GM12875 (cell line): Measurements from ENCODE around the gene SYTL5.

Experiments used
- H3K4me3 ChIP-seq: one replicate; pipeline ENCODE4 v1.5.1; 2011; ENCODE audit warnings: low read depth, low read length, control low read depth
- TF ChIP-seq, protein P1 (sequence below): IDR thresholded peaks from 2 replicates; pipeline ENCODE4 v1.5.1; 2011; ENCODE audit warnings: low read depth, mild to moderate bottlenecking, control low read depth, inconsistent platforms, low read length, moderate library complexity, borderline replicate concordance; ENCODE audit not compliant: insufficient read depth

SYTL5 gene

DNA sequence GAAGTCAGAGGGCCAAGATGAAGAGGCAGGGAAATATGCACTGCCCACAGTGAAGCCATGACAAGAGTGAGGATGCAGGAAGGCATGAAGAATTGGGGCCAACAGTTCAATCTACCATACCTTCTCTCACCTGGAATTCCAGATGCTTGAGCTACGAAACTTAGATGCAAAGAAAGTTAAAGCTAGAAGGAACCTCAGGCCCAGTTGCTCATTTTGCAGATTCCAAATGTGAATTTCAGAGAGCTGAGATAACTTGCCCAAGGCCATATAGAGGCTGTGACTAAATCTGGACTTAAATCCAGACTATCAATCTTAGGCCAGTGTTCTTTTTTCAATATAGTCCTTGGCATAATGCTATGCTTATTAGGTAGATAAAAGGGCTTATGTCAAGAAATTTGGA, 121.6 kb downstream of the SYTL5 start:
- TF ChIP-seq, protein P1, sequence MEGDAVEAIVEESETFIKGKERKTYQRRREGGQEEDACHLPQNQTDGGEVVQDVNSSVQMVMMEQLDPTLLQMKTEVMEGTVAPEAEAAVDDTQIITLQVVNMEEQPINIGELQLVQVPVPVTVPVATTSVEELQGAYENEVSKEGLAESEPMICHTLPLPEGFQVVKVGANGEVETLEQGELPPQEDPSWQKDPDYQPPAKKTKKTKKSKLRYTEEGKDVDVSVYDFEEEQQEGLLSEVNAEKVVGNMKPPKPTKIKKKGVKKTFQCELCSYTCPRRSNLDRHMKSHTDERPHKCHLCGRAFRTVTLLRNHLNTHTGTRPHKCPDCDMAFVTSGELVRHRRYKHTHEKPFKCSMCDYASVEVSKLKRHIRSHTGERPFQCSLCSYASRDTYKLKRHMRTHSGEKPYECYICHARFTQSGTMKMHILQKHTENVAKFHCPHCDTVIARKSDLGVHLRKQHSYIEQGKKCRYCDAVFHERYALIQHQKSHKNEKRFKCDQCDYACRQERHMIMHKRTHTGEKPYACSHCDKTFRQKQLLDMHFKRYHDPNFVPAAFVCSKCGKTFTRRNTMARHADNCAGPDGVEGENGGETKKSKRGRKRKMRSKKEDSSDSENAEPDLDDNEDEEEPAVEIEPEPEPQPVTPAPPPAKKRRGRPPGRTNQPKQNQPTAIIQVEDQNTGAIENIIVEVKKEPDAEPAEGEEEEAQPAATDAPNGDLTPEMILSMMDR, result no peak

DNA sequence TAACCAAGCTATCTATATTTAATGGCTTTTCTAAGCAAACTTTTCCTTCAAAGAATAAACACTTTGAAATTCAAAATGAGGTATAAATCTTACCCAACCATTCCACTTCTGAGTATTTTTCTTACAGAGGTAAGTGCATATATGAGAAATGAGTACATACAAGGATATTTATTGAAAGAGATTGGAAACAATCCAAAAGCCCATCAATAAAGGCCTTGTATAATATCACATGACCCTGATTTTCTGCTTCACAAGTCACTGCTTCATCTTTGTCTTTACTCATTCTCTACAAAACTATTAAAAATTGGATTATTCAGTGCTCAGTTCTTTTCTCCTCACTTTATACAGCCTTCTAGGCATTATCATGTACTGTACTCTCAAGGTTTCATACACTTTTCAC, 123.0 kb downstream of the SYTL5 start:
- no peak overlapping the region for H3K4me3 ChIP-seq
- TF ChIP-seq, protein P1, result no peak

More for the DNA sequence above, 121.6 kb downstream of the SYTL5 start:
- no peak overlapping the region for H3K4me3 ChIP-seq

DNA sequence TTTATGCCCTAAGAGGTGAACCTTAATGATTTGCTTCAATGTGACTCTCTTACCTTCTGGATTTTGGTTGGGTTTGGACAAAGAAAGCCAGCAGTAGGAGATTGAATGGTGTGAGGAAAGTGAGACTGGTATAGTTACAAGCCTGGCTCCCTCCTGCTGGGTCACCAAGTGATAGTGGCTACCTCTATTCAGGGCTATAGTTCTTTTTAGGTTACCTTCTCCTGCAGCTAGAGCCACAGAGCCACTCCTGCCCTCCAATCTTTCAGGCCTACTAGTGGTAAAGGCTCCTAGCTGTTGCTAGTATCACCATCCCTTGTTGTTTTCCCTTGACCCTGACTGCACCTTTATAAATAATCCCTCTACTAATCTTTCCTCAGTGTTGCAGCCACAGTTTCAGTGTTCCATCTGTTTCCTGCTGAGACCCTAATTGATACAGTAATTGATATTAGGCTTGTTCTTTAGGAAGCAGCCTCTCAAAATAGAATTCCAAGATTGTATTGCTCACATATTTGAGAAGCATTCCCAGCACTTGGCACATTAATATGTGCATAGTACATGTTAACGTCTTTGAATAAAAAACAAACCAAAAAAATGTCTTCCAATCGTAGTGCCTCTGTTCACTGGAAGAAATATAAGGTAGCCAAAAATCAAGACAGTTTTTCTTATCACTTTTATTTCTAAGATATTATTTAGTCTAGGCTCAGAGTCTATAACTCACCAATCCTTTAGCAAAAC, 132.0 kb downstream of the SYTL5 start:
- TF ChIP-seq, protein P1, result no peak
- no peak overlapping the region for H3K4me3 ChIP-seq

DNA sequence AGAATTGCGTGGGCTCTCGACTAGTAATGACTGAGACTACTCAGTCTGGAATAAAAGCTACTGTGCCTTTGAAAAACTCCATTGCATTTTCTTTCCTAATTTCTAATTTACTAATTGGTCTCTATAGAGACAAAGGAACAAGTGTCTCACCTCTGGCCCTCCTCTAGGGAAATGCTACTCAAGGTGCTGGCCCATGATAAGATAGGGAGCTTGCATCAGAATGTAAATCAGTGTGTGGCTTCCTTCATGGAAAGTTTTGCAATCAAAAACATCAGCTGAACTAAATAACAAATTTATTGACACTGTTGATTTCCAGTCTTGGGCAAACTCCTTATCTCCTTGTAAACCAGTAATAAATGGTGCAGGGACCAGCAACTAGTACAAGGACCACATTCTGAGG, 132.5 kb downstream of the SYTL5 start:
- TF ChIP-seq, protein P1, result no peak
- H3K4me3 ChIP-seq, result no peak overlapping the region

DNA sequence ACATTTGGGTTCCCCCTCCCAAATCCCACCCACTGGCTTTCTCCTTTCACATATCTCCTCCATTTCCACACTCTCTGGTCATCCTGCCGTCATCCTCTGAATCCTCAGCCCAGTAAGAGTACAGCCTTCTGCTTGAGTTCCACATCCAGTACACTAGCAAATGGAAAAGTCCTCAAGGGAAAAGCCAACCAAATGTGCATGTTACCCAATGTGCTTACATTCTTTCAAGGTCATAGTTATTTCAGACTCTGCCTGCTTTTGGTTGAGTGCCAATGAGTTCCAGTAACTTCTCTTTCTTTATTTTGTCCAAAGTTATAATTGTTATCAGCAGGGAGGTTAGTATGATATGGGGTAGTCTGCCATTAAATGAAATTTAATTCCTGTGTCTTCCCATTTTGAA, 136.3 kb downstream of the SYTL5 start:
- TF ChIP-seq, protein P1, result no peak
- no peak overlapping the region for H3K4me3 ChIP-seq

DNA sequence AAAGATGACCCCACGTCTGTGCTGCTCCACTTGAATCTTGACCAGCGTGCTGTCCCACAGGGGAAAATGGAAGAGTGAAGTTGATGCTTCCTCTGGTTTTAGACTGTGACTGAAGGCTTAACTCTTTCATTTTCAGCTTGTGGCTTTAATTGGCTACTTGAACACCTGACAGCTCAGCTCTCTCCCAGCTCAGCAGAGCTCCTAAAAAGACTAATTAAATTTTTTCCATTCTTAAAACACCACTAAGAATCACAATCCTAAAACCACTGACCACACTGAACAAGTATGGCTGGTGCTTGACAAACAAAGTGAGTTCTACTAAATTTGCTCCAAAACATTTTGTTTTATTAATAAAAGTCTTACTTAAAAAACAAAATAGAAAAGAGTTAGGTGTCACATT, 142.7 kb downstream of the SYTL5 start:
- H3K4me3 ChIP-seq, result no peak overlapping the region

DNA sequence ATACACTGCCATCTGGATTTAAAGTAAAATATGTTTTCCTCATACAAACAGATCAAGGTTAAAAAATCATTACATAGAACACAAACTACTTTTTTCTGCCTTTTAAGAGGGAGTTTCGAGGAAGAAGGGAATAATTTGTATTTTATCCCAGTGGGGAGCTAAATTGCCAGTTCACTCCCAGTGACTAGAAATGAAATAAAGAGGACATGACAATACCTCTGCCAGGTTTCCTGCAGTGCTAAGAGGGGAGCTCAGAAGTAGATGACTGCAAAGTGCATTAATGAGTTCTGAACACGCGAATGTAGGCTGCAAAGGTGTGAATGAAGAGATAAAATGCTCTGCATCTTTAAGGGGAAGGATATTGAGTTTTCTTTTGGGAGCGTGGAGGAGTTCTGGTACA, 144.6 kb downstream of the SYTL5 start:
- TF ChIP-seq, protein P1, result no peak
- H3K4me3 ChIP-seq, result no peak overlapping the region

More for the DNA sequence above, 142.7 kb downstream of the SYTL5 start:
- TF ChIP-seq, protein P1, result no peak
